GM21529 (cell line): ENCODE results near the gene ADGRF1.
"Not testable (repeated sequence)": the region's sequence is repeated elsewhere in the genome, so short reads cannot be mapped to it uniquely, and the experiment has no call there.

Experiments
- ATAC-seq: cut with Tn5 transposase; IDR thresholded peaks from one replicate; pipeline ENCODE4 v1.9.1; 2021; ENCODE audit not compliant: unreplicated experiment

The ADGRF1 gene

DNA sequence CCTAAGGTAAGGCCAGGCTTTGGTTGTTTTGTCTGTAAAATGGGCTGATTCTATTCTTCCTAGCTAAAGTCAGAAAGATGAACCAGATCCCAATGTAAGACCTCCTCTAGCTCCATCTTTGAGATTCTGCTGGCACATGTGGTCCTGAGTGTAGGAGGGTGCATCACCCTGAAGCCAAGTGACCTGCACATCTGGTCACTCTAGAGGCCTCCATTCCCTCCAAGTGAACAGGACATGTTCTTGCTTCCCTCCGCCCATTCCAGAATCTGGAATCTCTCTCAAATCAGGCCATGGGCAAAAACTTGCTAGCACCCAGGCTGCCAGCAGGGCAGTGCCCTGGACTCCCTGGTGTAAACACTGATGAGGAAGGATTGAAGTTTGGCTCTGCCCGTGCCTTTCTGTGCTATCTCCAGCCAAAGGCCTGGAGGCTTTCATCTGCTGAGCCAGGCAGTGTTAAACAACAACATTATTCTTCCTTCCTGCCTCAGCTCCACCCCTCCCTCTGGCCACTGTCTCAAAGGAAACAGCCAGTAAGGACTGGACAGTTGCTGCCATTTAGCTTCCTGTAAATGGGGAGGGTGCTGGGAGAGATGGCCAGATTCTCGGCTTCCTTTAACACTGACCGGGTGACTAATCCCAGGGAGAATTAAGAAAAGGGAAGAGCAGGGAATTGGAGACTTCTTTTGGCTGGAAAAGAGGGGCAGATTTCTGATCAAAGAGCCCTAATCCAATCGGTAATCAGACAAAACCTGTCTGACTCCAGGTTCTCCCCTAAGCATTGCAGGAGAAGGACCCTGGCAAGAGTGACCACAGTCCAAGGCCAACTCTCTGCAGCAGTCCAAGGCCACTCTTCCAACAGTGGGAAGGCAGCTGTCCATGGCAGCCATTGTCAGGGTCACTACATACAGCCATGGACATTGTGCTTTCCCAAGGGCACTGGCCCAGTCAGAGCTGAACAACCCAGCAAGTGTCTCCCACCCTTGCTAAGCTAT, 19.5 kb upstream of the ADGRF1 start:
- ATAC-seq = no peak

DNA sequence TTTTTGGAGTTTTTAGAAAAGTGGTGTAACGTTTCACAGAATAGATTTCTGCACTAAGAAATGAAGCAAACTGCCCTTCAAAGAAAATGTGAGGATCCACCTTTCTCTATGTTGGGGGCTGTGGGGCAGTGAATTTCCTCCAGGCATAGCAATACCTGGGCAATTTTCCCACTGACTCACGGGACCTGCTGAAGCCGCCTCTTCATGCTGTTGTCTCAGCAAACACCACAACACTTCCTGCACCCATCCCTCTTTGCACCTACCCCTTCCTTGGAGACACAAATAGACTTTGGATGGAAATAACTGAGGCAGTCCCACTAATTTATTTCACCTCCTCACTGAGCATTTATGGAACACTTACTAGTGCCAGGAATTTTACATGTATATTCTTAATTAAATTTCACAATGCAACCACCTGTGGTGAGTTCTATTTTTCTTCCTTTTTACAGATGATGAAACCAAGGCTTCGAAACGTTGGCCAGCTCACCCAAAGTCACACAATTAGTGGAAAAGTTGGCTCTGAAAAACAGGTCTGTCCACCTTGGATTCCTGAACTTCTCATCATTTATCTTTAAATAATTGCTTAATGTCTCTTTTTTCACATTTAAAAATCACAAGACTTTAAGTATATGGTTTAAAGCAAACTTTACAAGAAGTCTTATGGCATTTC, 17.2 kb upstream of the ADGRF1 start:
- no peak for ATAC-seq

DNA sequence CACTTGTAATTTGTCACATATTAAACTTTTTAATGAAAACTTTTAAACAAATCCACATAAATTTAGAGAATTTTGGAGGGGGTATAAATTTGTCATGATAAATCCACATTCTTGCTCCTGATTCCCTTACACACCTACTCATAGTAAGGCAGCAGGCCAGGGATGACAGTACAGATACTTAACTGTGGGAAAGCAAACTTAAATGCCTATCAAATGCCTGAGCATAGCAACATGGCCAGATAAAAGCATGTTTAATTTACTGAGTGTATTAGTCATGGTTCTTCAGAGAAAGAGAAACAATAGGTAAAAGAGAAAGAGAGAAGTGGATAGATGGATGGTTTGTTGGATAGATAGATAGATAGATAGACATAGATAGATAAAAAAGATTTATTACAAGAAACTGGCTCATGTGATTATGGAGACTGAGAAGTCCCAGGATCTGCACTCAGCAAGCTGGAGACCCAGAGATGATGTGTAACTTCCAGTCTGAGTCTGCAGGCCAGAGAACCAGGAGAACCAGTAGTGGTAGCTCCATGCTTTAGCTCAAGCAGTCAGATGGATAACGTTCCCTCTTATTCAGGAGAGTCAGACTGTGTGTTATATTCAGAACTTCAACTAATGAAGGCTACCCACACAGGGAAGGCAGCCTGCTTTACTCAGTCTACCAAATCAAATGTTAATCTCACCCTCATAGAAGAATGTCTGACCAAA, 15.9 kb upstream of the ADGRF1 start:
- ATAC-seq = no peak

DNA sequence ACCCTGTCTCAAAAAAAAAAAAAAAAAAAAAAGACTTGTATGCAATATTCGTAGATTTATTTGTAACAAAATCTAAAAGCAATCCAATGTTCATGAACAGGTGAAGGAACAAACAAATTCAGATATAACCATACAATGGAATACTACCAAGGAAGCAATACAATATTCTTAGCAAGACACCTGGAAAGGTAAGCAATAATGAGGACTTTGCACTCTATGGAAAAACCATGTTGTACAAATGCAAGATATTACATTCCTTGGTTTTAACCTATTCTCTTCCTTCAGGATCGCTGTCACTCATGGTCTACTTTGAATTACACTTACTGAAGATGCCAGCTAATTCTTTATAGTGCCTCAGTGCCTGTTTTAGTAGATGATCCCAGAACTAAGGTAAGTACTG, 14.7 kb upstream of the ADGRF1 start:
- ATAC-seq = no peak

DNA sequence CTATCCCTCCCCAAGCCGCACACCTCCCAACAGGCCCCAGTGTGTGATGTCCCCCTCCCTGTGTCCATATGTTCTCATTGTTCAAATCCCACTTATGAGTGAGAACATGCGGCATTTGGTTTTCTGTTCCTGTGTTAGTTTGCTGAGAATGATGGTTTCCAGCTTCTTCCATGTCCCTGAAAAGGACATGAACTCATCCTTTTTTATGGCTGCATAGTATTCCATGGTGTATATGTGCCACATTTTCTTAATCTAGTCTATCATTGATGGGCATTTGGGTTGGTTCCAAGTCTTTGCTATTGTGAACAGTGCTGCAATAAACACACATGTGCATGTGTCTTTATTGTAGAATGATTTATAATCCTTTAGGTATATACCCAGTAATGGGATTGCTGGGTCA, 12.2 kb upstream of the ADGRF1 start:
- ATAC-seq = not testable (repeated sequence)

DNA sequence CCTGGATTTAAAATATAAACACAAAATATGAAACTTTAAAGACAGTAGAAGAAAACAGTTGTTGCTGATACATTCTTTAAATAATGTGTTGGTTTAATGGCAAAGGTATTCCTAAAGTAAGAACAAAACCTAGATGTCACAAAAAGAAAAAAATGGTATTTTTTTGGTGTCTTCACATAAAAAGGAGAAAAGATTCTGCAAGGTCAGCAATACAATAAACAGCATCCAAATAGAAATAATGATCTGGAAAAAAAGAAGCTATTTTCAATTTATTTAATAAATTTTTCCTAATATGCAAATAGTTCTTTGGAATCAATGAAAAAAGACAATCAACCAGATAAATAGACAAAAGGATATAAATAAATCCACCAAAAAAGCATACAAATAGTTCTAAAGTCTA, 6.5 kb upstream of the ADGRF1 start:
- ATAC-seq = no peak

DNA sequence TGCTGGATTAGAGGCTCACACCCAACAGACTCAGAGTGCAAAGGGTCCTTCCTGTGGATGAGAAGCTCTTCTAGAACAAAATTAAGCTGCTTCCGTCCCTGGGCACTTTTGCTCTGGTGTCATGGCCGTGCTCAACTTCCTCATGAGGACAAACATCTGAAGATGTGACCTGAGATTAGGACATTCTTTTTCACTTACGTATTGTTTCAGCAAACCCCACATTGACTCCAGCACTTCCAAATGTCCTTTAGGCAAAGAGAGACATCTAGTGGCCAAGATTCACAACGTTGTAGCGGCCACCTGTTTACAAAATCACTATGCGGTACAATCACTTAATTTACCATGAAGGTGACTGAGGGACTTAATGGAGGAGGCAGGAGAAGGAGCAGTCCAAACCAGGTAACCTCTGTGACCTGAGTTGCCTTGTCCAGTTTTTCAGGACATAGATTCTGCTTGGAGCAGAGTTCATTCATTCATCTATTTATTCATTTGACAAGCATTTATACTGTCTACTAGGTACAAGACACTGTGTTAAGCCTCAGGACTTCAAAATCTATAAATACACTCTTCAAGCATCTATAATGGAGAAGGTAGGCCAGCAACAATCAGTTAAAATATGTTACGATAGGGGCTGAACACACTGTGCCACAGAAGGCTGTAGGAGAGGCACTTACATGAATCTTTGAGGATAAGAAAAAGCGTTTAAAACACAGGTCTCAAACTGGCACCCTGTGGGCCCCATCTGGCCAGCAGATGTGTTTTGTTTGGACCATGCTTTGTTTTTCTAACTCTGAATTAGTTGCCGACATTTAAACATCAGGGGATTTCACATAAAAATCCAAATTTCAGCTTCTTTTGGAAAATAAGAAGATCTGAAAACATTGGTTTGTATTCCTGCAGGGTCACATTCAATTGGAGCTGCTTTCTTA, 5.6 kb upstream of the ADGRF1 start:
- peak; percentile 85 for ATAC-seq

DNA sequence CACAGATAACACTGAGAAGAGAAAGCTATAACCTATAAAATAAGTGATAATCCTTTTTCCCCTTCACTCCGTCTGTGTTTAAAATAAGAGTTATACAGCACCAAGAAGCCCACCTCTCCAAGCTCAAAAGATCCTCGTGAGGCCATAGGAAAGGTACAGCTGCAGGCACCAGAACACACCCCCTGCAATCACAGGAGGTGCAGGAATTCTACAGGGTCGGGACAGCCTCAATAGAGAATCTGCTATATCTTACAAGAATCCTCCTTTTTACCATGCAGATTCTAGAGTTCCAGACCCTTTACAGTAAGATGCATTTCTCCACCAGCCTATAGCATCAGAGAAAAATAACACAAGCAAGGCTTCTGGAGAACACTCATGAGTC, 5.0 kb upstream of the ADGRF1 start:
- ATAC-seq = no peak

DNA sequence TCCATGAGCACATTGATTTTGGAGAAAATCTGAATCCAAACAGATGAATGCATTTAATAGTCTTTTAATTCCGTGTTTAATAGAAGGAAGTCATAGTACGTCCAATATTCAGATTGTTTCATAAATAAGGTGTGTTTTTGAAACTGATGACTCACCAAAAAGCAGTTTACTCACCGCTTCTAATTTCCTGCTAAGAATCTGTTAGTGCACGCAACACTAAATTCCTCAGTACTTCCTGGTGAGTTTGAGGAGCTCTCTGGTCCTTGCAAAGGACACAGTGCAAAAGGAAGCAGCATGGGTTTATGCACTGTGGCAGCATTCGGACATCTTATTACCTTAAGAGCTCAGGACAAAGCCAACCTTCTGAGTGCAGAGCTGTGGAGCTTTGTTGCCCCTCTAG, 2.3 kb upstream of the ADGRF1 start:
- ATAC-seq = no peak

DNA sequence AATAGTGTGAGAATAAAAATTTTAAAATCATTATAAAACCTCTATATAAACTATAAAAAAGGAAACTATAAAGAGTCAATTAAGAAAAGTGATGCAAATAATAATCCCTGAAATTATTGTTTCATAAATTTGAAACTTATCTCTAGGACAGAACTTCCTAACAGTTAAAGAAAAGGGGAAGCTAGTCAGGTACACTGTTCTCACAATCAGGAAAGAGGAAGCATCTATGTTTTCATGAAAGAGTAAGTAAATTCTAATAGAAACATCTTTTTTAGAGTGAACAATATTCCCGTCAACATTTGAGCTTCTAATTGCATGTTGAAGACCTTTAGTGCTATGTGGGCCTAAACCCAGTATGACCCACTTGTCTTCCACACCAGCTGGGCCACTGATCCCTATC, 1.2 kb upstream of the ADGRF1 start:
- ATAC-seq = no peak

DNA sequence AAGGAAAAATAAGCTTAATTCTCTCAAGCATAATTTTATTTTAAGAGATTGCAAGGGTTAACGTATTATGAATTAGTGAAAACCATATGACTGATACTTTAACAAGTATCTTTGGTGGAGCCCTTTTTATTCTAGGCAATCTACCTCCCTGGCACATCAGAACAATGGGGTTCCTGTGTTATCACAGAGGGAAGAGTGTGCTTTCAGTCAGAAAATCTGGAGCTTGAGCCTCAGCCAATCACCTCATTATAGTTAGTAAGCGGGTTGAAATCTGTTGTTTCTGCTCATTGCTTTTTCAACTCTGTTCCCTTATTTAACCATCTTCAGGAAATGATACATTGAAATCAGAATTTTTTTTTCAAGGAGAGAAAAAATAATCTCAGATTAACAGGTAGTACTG, 391 bp downstream of the ADGRF1 start:
- no peak for ATAC-seq

DNA sequence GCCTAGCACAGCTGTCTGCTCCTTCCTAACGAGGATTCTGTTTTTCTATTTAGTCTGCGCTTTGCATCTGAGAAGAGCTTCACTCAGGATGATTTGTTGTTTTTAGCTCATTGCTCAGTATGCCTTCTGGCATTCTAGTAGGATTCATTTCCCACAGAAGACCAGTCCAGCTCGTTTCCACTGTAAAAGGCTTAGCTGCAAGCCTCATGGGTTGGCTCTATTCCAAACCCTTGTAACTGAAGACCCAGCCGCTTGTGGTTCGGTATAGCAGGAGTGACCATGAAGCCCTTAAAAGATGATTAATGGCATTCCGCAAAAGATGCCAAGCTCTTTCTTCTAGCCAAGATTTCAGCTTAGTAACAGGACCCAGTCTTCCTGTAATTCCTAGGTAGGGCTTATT, 7.2 kb downstream of the ADGRF1 start:
- no peak for ATAC-seq

DNA sequence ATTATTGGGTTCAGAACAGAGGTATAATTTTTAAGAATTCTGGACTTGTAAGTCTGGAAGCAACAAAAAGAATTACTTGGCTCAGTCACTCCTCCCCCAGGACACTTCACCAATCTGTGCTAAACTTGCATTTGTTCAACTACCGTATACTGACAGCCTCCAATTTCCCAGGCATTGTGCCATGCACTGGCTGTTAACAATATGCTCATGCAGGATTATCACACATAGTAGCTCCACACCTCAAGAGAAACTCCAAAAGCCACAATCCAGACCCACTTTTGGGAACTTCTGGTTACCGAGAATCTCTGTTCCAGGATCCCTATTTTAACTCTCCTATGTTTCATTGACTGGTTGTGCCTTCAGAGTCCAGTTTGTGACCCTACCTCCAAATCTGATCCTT, 7.7 kb downstream of the ADGRF1 start:
- no peak for ATAC-seq

DNA sequence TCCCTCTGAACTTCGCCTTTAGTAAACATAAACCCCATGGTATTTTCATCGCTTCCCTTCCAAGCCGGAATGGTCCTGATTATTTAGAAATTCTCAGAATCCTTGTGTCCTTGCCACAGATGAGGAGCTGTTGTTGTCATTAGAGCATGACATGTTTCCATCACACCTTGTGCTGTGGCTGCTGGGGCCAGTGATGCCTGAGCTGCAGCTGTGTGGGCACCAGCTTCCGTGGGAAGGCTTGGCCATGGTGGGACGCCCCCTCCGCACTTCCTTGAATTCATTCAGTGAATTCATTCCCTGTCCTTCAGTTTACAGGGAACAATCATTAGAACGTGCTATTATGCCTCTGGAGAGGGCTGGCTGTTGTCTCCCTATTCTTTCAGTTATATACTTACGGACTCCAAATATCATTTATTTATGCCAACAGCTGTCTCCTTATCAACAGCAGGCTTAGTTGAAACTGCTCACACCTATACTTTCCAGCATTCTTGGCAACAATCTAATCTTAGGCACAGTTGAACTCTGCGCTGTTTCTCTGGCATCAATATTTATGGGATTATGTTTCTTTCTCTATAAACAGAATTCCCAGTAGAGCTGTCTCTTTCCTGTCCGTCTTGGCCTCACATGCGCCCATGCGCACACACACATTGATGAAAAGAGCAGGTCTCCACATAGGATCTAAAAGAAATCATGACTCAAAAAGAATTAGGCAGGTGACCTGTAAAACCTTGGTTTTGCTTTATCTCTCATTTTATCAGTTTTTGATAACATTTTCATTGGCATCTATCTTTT, 9.0 kb downstream of the ADGRF1 start:
- no peak for ATAC-seq

DNA sequence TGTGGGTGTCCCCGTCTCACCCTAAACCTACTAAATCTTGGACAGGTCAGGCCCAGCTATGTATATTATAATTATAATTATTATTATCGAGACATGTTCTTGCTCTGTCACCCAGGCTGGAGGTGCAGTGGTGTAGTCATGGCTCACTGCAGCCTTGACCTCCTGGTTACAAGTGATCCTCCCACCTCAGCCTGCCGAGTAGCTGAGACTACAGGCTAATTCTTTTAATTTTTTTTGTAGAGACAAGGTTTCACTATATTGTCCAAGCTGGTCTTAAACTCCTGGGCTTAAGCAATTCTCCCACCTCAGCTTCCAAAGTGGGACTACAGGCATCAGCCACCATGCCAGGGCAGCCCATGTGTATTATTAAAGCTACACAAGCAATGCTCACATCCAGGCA, 10.5 kb downstream of the ADGRF1 start:
- ATAC-seq = no peak

DNA sequence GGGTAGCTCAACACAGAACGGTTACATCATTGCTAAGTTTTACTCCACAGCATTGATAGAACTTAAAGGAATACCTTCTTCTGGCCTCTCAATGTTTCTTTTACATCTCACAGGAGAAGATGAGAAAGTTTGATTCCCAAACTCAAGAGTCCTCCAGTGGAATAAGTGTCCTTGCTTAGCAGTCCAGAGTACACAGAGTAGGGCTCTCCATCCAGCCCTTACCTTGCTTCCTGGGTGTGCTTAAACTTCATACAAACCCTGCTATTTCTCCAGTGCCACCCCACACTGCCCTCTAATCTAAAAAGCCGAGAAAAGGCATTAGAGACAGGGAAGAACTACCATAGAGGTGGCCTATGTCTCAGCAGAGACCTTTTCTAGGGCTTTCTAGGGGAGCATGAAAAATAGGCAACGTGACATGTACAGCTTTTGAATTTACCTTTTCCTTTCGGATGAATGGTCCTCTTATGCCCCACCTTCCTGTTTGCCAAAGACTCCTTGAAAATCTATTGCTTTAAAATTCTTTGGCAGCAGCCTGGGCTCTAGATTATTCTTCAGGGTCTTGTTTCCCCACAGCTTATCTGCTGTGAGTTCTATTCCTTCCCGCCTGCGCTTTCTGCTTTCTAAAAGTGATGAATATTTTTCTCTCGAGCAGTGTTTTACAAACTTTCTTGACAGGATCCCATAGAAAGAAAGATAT, 12.1 kb downstream of the ADGRF1 start:
- no peak for ATAC-seq

DNA sequence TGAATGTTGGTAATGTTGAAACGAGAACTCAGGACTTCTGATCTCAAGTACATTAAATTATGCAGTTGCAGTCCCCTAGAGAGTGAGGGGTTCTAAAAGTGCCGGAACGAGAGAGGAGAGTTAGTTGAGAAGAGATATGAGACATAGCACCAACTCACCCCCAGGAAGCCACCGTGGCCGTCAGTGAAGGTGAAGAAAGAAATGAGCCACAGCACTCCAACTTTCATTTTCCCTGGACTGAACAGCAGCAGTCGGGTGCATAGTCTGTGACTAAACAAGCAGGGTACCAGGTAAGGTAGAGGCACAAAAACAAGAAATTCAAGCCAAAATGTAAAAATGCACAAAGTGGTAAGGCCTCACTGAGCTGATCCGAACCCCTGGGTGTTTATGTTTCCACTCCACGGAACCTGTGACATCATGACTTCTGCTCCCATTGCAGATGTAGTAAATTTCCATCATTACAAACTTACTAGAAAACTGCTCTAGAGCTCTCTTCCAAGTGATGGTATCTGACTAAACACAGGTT, 13.2 kb downstream of the ADGRF1 start:
- ATAC-seq = no peak

DNA sequence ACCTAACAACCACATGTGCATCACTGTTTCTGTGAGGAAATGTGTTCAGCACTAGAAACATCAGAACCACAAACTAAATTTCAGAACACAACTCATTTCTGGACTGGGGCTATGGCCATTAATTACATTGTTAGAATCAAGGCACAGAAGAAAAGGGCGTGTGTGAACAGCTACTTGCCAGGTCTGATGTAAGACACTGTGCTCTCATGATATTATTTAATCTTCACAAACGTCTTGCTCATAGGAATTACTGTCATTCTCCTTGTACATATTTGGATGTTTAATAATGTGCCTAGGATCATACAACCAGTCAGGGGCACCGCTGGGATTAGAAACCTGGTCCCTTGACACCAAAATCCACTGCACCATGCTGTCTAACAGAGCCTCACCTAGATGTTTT, 14.8 kb downstream of the ADGRF1 start:
- no peak for ATAC-seq

DNA sequence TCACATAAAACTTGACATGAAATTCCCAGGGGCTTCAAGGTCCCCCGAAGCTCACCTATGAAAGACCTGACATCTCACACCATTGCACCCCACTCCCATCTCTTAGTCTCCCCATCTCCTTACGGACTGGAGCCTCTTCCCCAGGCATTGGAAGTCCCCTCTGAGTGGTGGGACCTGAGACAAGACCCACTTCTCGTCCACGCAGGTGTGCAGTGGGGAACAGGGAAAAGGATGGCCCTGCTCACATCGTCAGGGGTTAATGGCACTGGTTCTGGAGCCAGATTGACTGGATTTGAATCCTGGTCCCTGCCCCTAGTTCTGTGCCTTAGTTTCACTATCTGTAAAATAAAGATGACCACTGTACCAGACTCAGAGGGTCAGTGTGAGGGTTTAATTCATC, 15.5 kb downstream of the ADGRF1 start:
- no peak for ATAC-seq
